ENCODE data around the gene MTRF1L.

DNA sequence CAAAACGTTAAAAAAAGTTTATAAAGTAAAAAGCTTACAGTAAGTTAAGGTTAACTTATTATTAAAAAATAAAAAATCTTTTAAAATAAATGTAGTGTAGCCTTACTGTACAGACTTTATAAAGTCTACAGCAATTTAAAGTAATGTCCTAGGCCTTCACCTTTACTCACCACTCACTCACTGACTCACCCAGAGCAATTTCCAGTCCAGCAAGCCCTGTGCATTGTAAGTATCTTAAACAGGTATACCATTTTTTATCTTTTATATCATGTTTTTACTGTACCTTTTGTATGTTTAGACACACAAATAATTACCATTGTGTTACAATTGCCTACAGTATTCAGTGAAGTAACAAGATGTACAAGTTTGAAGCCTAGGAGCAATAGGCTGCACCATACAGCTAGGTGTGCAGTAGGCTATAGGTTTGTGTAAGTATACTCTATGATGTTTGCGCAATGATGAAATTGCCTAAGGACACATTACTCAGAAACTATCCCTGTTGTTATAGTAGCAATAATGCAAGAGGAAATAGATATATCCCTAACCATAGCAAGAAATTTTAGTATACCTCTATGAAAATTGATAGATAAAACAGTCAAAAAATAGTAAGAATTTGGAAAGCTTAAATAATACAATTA is 59.1 kb downstream of the MTRF1L start:
- TF ChIP-seq CSRNP3 (CRISPR knock-in tag; IDR thresholded peaks at IDR 0.05) = no peak
- TF ChIP-seq ISL1 (CRISPR knock-in tag; IDR thresholded peaks at IDR 0.05) = no peak
- TF ChIP-seq TCF4 (CRISPR knock-in tag; IDR thresholded peaks at IDR 0.05; ENCODE audit: borderline replicate concordance) = no peak
- no peak for TF ChIP-seq ESRRG (CRISPR knock-in tag; IDR thresholded peaks at IDR 0.05)
- no peak for TF ChIP-seq RARB (CRISPR knock-in tag; IDR thresholded peaks at IDR 0.05)
